IMR-90 (cell line): ENCODE measurements around the gene CAMP. TPM values are rescaled to one million over a fixed set of nuclear protein-coding genes. Genes with fewer than 3 reads are reported as not detected.

ENCODE experiments used
- ATAC-seq: fragments of 200-7000 bp; cut with Tn5 transposase; 2 replicates; pipeline ENCODE4 v1.9.1; 2020; ENCODE audit warnings: low read depth, mild to moderate bottlenecking, moderate library complexity
- BruUV-seq: library from RNA; stranded (reverse); fragments of 400-500 nt; replicated peaks from 2 replicates; lab custom pipeline; 2021; lab: Mats Ljungman, UMichigan
- CTCF ChIA-PET: fragments of 300-600 bp; formaldehyde crosslinking; extraction: SDS; loops from one replicate; lab custom pipeline; 2021; ENCODE audit warnings: antibody characterized with exemption; lab: Yijun Ruan, JAX
- POLR2A ChIA-PET: fragments of 300-600 bp; sonication (Branson Sonifier 250); formaldehyde crosslinking; loops from one replicate; lab custom pipeline; 2022; ENCODE audit warnings: antibody characterized with exemption; ENCODE audit not compliant: unreplicated experiment; lab: Charles Lee
- DNase-seq: peaks from one replicate; pipeline ENCODE4 v3.0.0; 2013
- H2AFZ ChIP-seq: replicated peaks from 2 replicates; pipeline ENCODE3; 2013; ENCODE audit warnings: low read length, mild to moderate bottlenecking; ENCODE audit not compliant: poor library complexity
- H2AK5ac ChIP-seq: 2 replicates; pipeline ENCODE4 v1.6.1; 2013; ENCODE audit warnings: low read depth, low read length, inconsistent platforms
- H2AK9ac ChIP-seq: replicated peaks from 2 replicates; pipeline ENCODE3; 2013; ENCODE audit warnings: mild to moderate bottlenecking, low read depth, low read length, moderate library complexity; ENCODE audit not compliant: poor library complexity
- H2BK120ac ChIP-seq: 2 replicates; pipeline ENCODE4 v1.6.1; 2013; ENCODE audit warnings: low read depth, low read length, inconsistent platforms
- H2BK15ac ChIP-seq: 3 replicates; pipeline ENCODE4 v1.6.1; 2013; ENCODE audit warnings: low read depth, low read length, inconsistent platforms
- H2BK20ac ChIP-seq: 2 replicates; pipeline ENCODE4 v1.6.1; 2013; ENCODE audit warnings: low read depth, mild to moderate bottlenecking, inconsistent platforms, low read length, moderate library complexity
- H2BK5ac ChIP-seq: 2 replicates; pipeline ENCODE4 v1.6.1; 2013; ENCODE audit warnings: mild to moderate bottlenecking, low read depth, low read length, inconsistent platforms; ENCODE audit not compliant: poor library complexity, severe bottlenecking
- H3K14ac ChIP-seq: replicated peaks from 2 replicates; pipeline ENCODE4 v1.6.1; 2013; ENCODE audit warnings: low read depth, low read length, inconsistent platforms
- H3K18ac ChIP-seq: 2 replicates; pipeline ENCODE4 v1.6.1; 2013; ENCODE audit warnings: low read depth, low read length, control low read depth
- H3K23ac ChIP-seq: 2 replicates; pipeline ENCODE4 v1.6.1; 2013; ENCODE audit warnings: low read depth, low read length, inconsistent platforms
- H3K27ac ChIP-seq: 2 replicates; pipeline ENCODE4 v1.5.1; 2013; ENCODE audit warnings: mild to moderate bottlenecking, control low read depth, low read length; ENCODE audit not compliant: insufficient read depth
- H3K27me3 ChIP-seq: 2 replicates; pipeline ENCODE4 v1.6.1; 2013; ENCODE audit warnings: low read length; ENCODE audit not compliant: control insufficient read depth, insufficient read depth
- H3K36me3 ChIP-seq: 2 replicates; pipeline ENCODE4 v1.6.1; 2013; ENCODE audit warnings: low read length, mixed read lengths; ENCODE audit not compliant: control insufficient read depth, insufficient read depth
- H3K4ac ChIP-seq: 2 replicates; pipeline ENCODE4 v1.6.1; 2013; ENCODE audit warnings: low read depth, low read length, inconsistent platforms
- H3K4me1 ChIP-seq: 2 replicates; pipeline ENCODE4 v1.6.1; 2013; ENCODE audit warnings: low read length, mixed read lengths; ENCODE audit not compliant: control insufficient read depth, insufficient read depth
- H3K4me2 ChIP-seq: 2 replicates; pipeline ENCODE4 v1.6.1; 2013; ENCODE audit warnings: low read depth, mild to moderate bottlenecking, control low read depth, low read length, moderate library complexity
- H3K4me3 ChIP-seq: 2 replicates; pipeline ENCODE4 v1.5.1; 2013; ENCODE audit warnings: low read depth, mild to moderate bottlenecking, control low read depth, low read length, moderate library complexity; ENCODE audit not compliant: insufficient read depth
- H3K56ac ChIP-seq: 2 replicates; pipeline ENCODE4 v1.6.1; 2013; ENCODE audit warnings: low read length, inconsistent platforms; ENCODE audit not compliant: insufficient read depth; ENCODE audit errors: extremely low read depth
- H3K79me1 ChIP-seq, 2 experiments: 2 replicates each; pipeline ENCODE4 v1.6.1; 2013; ENCODE audit warnings: low read length in 2 of 2, inconsistent platforms in 1 of 2, low read depth in 1 of 2
- H3K9ac ChIP-seq: 2 replicates; pipeline ENCODE4 v1.6.1; 2013; ENCODE audit warnings: low read depth, low read length, control low read depth
- H3K9me1 ChIP-seq: 2 replicates; pipeline ENCODE4 v1.6.1; 2013; ENCODE audit warnings: low read length, inconsistent platforms; ENCODE audit not compliant: insufficient read depth
- H3K9me3 ChIP-seq: 2 replicates; pipeline ENCODE4 v1.6.1; 2013; ENCODE audit warnings: low read length; ENCODE audit not compliant: control insufficient read depth, insufficient read depth
- H4K20me1 ChIP-seq: 2 replicates; pipeline ENCODE4 v1.6.1; 2013; ENCODE audit warnings: low read length, inconsistent platforms; ENCODE audit not compliant: insufficient read depth
- H4K5ac ChIP-seq: 2 replicates; pipeline ENCODE4 v1.6.1; 2013; ENCODE audit warnings: mild to moderate bottlenecking, low read depth, low read length, control low read depth
- H4K8ac ChIP-seq, 2 experiments: 2 replicates each; pipeline ENCODE4 v1.6.1; 2013; ENCODE audit warnings: low read depth in 2 of 2, low read length in 2 of 2, control low read depth in 1 of 2, inconsistent platforms in 1 of 2
- H4K91ac ChIP-seq: 2 replicates; pipeline ENCODE4 v1.6.1; 2013; ENCODE audit warnings: low read depth, low read length, inconsistent platforms; ENCODE audit not compliant: insufficient read depth
- MAFK ChIP-seq: IDR thresholded peaks from 2 replicates; pipeline ENCODE4 v1.6.1; 2012; ENCODE audit warnings: low read depth, low read length, improper control_type of control experiment
- NFE2L2 ChIP-seq: fragments of 150-350 bp; IDR thresholded peaks from 2 replicates; pipeline ENCODE4 v1.6.1; 2016; ENCODE audit warnings: low read depth, mild to moderate bottlenecking, low read length
- RFX5 ChIP-seq: IDR thresholded peaks from 2 replicates; pipeline ENCODE4 v1.8.0; 2012; ENCODE audit warnings: low read depth, mild to moderate bottlenecking, low read length, moderate library complexity
- WGBS, 2 experiments: methylation state at CpG; one replicate each; pipeline versions ENCODE4 v1.1.5 to v1.1.7; 2013; ENCODE audit warnings: missing lambda C conversion rate in 2 of 2; ENCODE audit not compliant: insufficient read length in 1 of 2; ENCODE audit errors: extremely low coverage in 2 of 2; 5-methylcytosine and 5-hydroxymethylcytosine counted together
- dilution Hi-C: fragments of 300-500 bp; cut with HindIII; formaldehyde crosslinking; loops from one replicate; pipeline ENCODE4 v1.14.3; 2018; ENCODE audit warnings: low sequenced_read_pairs; ENCODE audit not compliant: unreplicated experiment
- in situ Hi-C: fragments of 300-500 bp; cut with MboI; formaldehyde crosslinking; loops from 3 replicates; pipeline ENCODE4 v1.14.3; 2019; ENCODE audit warnings: low sequenced_read_pairs, inconsistent platforms, mixed read lengths
- intact Hi-C: fragments of 100-400 bp; cut with micrococcal nuclease; formaldehyde crosslinking; loops from 2 replicates; pipeline ENCODE4 v1.10.0; 2022
- polyA plus RNA-seq, 3 experiments: library from polyadenylated mRNA; depleted of rRNA; stranded (reverse); fragments of >200 nt; gene quantifications; 2 replicates each; pipeline ENCODE4 v1.2.3, GENCODE V29; 2012; ENCODE audit warnings: low replicate concordance in 1 of 3
- total RNA-seq: library from RNA; depleted of rRNA; stranded (reverse); fragments of >200 nt; gene quantifications from 2 replicates; pipeline ENCODE4 v1.2.3, GENCODE V29; 2012

CAMP gene
- total and polyA plus RNA-seq, 2 of the 4 experiments (the other 2 are of a cell fraction), result not detected

DNA sequence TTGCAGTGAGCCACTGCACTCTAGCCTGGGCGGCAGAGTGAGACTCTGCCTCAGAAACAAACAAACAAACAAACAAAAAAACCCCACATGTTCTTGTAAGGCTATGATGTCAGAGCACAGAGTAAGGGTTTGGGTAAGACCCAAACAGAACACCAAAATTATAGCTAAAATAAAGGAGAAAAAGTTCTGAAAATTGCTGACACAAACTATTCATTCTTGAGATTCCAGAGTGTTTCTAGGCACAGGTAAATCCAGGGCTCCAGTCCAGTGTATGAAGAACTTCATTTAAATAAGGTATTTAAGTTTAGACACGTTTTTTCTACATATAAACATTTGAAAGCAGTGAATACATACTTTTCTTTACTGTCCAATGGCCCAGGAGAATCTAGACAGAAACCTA is 39.0 kb upstream of the CAMP start:
- Histone ChIP-seq H3K9ac (no peak overlapping the region), H3K27me3 (no peaks in the 10 kb centered on the region), H3K4me3 (no peak overlapping the region), H3K9me3 (no peaks in the 10 kb centered on the region), H2BK20ac (no peak overlapping the region), H3K4ac (no peak overlapping the region), H3K23ac (no peak overlapping the region), H3K27ac (no peak overlapping the region), H2BK5ac (no peak overlapping the region), H4K91ac (no peak overlapping the region), H3K18ac (no peak overlapping the region), H2AK5ac (no peak overlapping the region), H3K79me1 (peaks cover 24 to 46% of the 10 kb centered on the region in 2 experiments), H3K36me3 (peaks cover 14% of the 10 kb centered on the region), H2BK15ac (no peak overlapping the region), H3K4me1 (peaks cover 2% of the 10 kb centered on the region; the same call in 1 of the 2 replicates), H3K4me2 (no peak overlapping the region), H2AK9ac (no peak overlapping the region), H3K56ac (no peak overlapping the region), H4K20me1 (0 out of 2 replicates have a peak, but pooled peaks cover 3% of the 10 kb centered on the region), H4K8ac (no peak overlapping the region), H3K14ac (no peak overlapping the region), H3K9me1 (peaks cover 3% of the 10 kb centered on the region; the same call in 1 of the 2 replicates), H2BK120ac (no peak overlapping the region), H2AFZ (no peak overlapping the region), H4K5ac (no peak overlapping the region)
- ChIA-PET CTCF (no interaction called here), POLR2A (interaction anchor here (0.5 kb wide), 1 partner anchor 95 kb away, joined by 8 read pairs; no protein-coding TSS in a partner anchor)
- ATAC-seq (no peak), DNase-seq (no peak)
- WGBS, 2 experiments, result no CpG with 5 or more reads among the region's 2 CpGs
- dilution Hi-C loops (no loop called here), intact Hi-C loops (no loop called here), in situ Hi-C loops (no loop called here)
- TF ChIP-seq MAFK, result peak; percentile 64; the same call in 1 of the 2 replicates
- no peak for TF ChIP-seq RFX5
- no peak for TF ChIP-seq NFE2L2
- BruUV-seq, result no TSS peak
